H1 (cell line): ENCODE results near the gene CORO1C. TPM values are rescaled to one million over a fixed set of nuclear protein-coding genes. Genes with fewer than 3 reads are reported as not detected.

Experiments used
- CTCF ChIA-PET: fragments of 300-600 bp; sonication (Branson Sonifier 250); formaldehyde crosslinking; loops from one replicate; lab custom pipeline; 2021; ENCODE audit not compliant: partially characterized antibody; lab: Charles Lee
- POLR2A ChIA-PET: fragments of 300-600 bp; sonication (Branson Sonifier 250); formaldehyde crosslinking; loops from one replicate; lab custom pipeline; 2021; ENCODE audit warnings: inconsistent platforms; ENCODE audit not compliant: partially characterized antibody; lab: Charles Lee
- DNase-seq, 2 experiments: peaks; one replicate each; pipeline versions ENCODE4 v3.0.0 to v3.0.0-alpha.2; 2010 to 2022; ENCODE audit warnings: low spot score in 2 of 2, low read depth in 1 of 2, mixed read lengths in 1 of 2
- FAIRE-seq: peaks from 2 replicates; lab custom pipeline; 2011; peaks lifted over from hg19 to GRCh38; lab: Jason Lieb, UNC
- H2AFZ ChIP-seq: 2 replicates; pipeline ENCODE4 v1.8.1; 2012; ENCODE audit warnings: low read length, inconsistent platforms
- H2AK5ac ChIP-seq: 2 replicates; pipeline ENCODE4 v1.6.1; 2013; ENCODE audit warnings: low read depth, low read length
- H2BK120ac ChIP-seq: replicated peaks from 2 replicates; pipeline ENCODE3; 2013; ENCODE audit warnings: low read depth, low read length, inconsistent platforms
- H2BK12ac ChIP-seq: 2 replicates; pipeline ENCODE4 v1.6.1; 2013; ENCODE audit warnings: low read depth, low read length
- H2BK15ac ChIP-seq: 2 replicates; pipeline ENCODE4 v1.6.1; 2013; ENCODE audit warnings: low read length
- H2BK20ac ChIP-seq: 2 replicates; pipeline ENCODE4 v1.6.1; 2013; ENCODE audit warnings: low read length
- H2BK5ac ChIP-seq: 2 replicates; pipeline ENCODE4 v1.6.1; 2013; ENCODE audit warnings: low read depth, low read length
- H3K14ac ChIP-seq: 2 replicates; pipeline ENCODE4 v1.6.1; 2013; ENCODE audit warnings: inconsistent platforms; ENCODE audit not compliant: insufficient read length
- H3K18ac ChIP-seq: 2 replicates; pipeline ENCODE4 v1.6.1; 2013; ENCODE audit warnings: low read length; ENCODE audit errors: extremely low read depth
- H3K23ac ChIP-seq: 2 replicates; pipeline ENCODE4 v1.6.1; 2013; ENCODE audit warnings: inconsistent platforms; ENCODE audit not compliant: insufficient read length
- H3K23me2 ChIP-seq: 2 replicates; pipeline ENCODE4 v1.6.1; 2013; ENCODE audit warnings: low read depth, low read length
- H3K27ac ChIP-seq: 2 replicates; pipeline ENCODE4 v1.6.1; 2011; ENCODE audit warnings: low read depth, low read length, inconsistent platforms
- H3K27me3 ChIP-seq, 4 experiments: replicated peaks in 1 of 4; 1 replicate in 1 of 4; 2 replicates in 3 of 4; pipeline versions ENCODE4 v1.6.1 to v1.8.1; 2011 to 2013; ENCODE audit warnings: low read length in 3 of 4, mild to moderate bottlenecking in 3 of 4, inconsistent platforms in 2 of 4, mixed read lengths in 2 of 4, moderate library complexity in 1 of 4; ENCODE audit not compliant: control insufficient read depth in 3 of 4, insufficient read depth in 3 of 4; ENCODE audit errors: extremely low read depth in 1 of 4
- H3K36me3 ChIP-seq, 4 experiments: 2 replicates each; pipeline versions ENCODE4 v1.6.1 to v1.8.1; 2011 to 2013; ENCODE audit warnings: mild to moderate bottlenecking in 4 of 4, low read length in 3 of 4, moderate library complexity in 2 of 4, control low read depth in 1 of 4, inconsistent platforms in 1 of 4; ENCODE audit not compliant: insufficient read depth in 4 of 4, control insufficient read depth in 2 of 4
- H3K4ac ChIP-seq: replicated peaks from 2 replicates; pipeline ENCODE3; 2013; ENCODE audit warnings: low read length, low read depth, mixed read lengths, inconsistent platforms; ENCODE audit not compliant: insufficient read length
- H3K4me1 ChIP-seq, 4 experiments: replicated peaks in 1 of 4; 1 replicate in 1 of 4; 2 replicates in 3 of 4; pipeline versions ENCODE4 v1.6.1 to v1.8.1; 2011 to 2013; ENCODE audit warnings: low read length in 3 of 4, inconsistent platforms in 2 of 4, mixed read lengths in 1 of 4; ENCODE audit not compliant: insufficient read depth in 4 of 4, control insufficient read depth in 3 of 4
- H3K4me2 ChIP-seq, 2 experiments: 2 replicates each; pipeline versions ENCODE4 v1.6.1 to v1.8.1; 2011 to 2013; ENCODE audit warnings: low read depth in 2 of 2, low read length in 2 of 2, control low read depth in 1 of 2, inconsistent platforms in 1 of 2, mild to moderate bottlenecking in 1 of 2; ENCODE audit not compliant: insufficient read depth in 1 of 2
- H3K4me3 ChIP-seq, 4 experiments: fragments of 200-600, 300-600 bp in 1 of 4; sonication (generic), shearing (Covaris generic), sonication (Bioruptor Twin) in 1 of 4; 2 replicates each; pipeline versions ENCODE4 v1.5.1 to v1.8.1; 2011 to 2016; ENCODE audit warnings: low read length in 4 of 4, low read depth in 3 of 4, control low read depth in 2 of 4, inconsistent platforms in 2 of 4, mild to moderate bottlenecking in 2 of 4, mixed read lengths in 1 of 4, moderate library complexity in 1 of 4; ENCODE audit not compliant: insufficient read depth in 2 of 4; ENCODE audit errors: extremely low read depth in 1 of 4
- H3K56ac ChIP-seq: replicated peaks from 2 replicates; pipeline ENCODE3; 2013; ENCODE audit warnings: low read depth, mild to moderate bottlenecking, mixed read lengths, low read length, inconsistent platforms; ENCODE audit not compliant: insufficient read length
- H3K79me1 ChIP-seq: 2 replicates; pipeline ENCODE4 v1.6.1; 2013; ENCODE audit warnings: low read depth, low read length, control low read depth
- H3K79me2 ChIP-seq, 2 experiments: 2 replicates each; pipeline versions ENCODE4 v1.6.1 to v1.8.1; 2012 to 2013; ENCODE audit warnings: low read length in 2 of 2, mild to moderate bottlenecking in 2 of 2, inconsistent platforms in 1 of 2; ENCODE audit not compliant: insufficient read depth in 2 of 2, control insufficient read depth in 1 of 2
- H3K9ac ChIP-seq, 4 experiments: replicated peaks in 1 of 4; 1 replicate in 1 of 4; 2 replicates in 3 of 4; pipeline versions ENCODE4 v1.6.1 to v1.8.1; 2011 to 2013; ENCODE audit warnings: low read depth in 3 of 4, low read length in 3 of 4, control low read depth in 2 of 4, mild to moderate bottlenecking in 2 of 4, moderate library complexity in 2 of 4, inconsistent platforms in 1 of 4; ENCODE audit errors: extremely low read depth in 1 of 4
- H3K9me3 ChIP-seq, 2 experiments: 2 replicates each; pipeline versions ENCODE4 v1.6.1 to v1.8.1; 2012 to 2013; ENCODE audit warnings: mild to moderate bottlenecking in 2 of 2, moderate library complexity in 2 of 2, control low read depth in 1 of 2, inconsistent platforms in 1 of 2, low read depth in 1 of 2, low read length in 1 of 2, mixed read lengths in 1 of 2; ENCODE audit not compliant: insufficient read depth in 2 of 2
- H4K20me1 ChIP-seq, 2 experiments: replicated peaks in 1 of 2; 2 replicates each; pipeline versions ENCODE3 to v1.8.1; 2011 to 2013; ENCODE audit warnings: inconsistent platforms in 2 of 2, low read length in 2 of 2, mild to moderate bottlenecking in 1 of 2; ENCODE audit not compliant: insufficient read depth in 2 of 2, control insufficient read depth in 1 of 2
- H4K5ac ChIP-seq: 2 replicates; pipeline ENCODE4 v1.6.1; 2013; ENCODE audit warnings: low read length, low read depth, mixed read lengths, inconsistent platforms; ENCODE audit not compliant: insufficient read length
- H4K8ac ChIP-seq: 2 replicates; pipeline ENCODE4 v1.8.0; 2013; ENCODE audit warnings: mild to moderate bottlenecking, moderate library complexity, low read length, inconsistent platforms; ENCODE audit not compliant: insufficient read depth; ENCODE audit errors: extremely low read depth
- H4K91ac ChIP-seq: replicated peaks from 2 replicates; pipeline ENCODE3; 2013; ENCODE audit warnings: low read length, mixed read lengths, inconsistent platforms; ENCODE audit not compliant: insufficient read length
- POLR2A ChIP-seq, 2 experiments: IDR thresholded peaks; 1 replicate in 1 of 2; 2 replicates in 1 of 2; pipeline ENCODE4 v1.6.1; 2011; ENCODE audit warnings: low read depth in 2 of 2, low read length in 2 of 2, mild to moderate bottlenecking in 2 of 2; ENCODE audit errors: control extremely low read depth in 1 of 2
- YY1 ChIP-seq: IDR thresholded peaks from 2 replicates; pipeline ENCODE4 v1.6.1; 2011; ENCODE audit warnings: low read depth, mild to moderate bottlenecking, low read length
- WGBS, 2 experiments: shearing (Covaris generic) in 1 of 2; methylation state at CpG; one replicate each; pipeline versions ENCODE4 v1.1.6 to v1.1.7; 2013 to 2015; ENCODE audit warnings: low lambda C conversion rate in 2 of 2, mixed read lengths in 2 of 2, inconsistent platforms in 1 of 2, low coverage in 1 of 2, missing lambda C conversion rate in 1 of 2; ENCODE audit not compliant: insufficient replicate concordance in 2 of 2, insufficient coverage in 1 of 2, insufficient read length in 1 of 2; ENCODE audit errors: extremely low coverage in 1 of 2, missing lambda C conversion rate in 1 of 2; 5-methylcytosine and 5-hydroxymethylcytosine counted together
- polyA plus RNA-seq, 7 experiments: library from polyadenylated mRNA; depleted of rRNA in 3 of 7; stranded (reverse) in 5 of 7; unstranded in 2 of 7; fragments of >200 nt in 5 of 7; fragments of 200-250 nt in 2 of 7; gene quantifications; 1 replicate in 5 of 7; 2 replicates in 1 of 7; 4 replicates in 1 of 7; pipeline versions ENCODE4 v1.2.1 to v1.2.3, GENCODE V29; 2011 to 2013; ENCODE audit warnings: missing spikeins in 2 of 7, mixed read lengths in 2 of 7
- total RNA-seq: library from RNA; stranded (reverse); fragmentation: NEBNext Ultra II Directional; extraction: Animal tissue kit (Norgen Biotek cat#: 25700); gene quantifications from 2 replicates; pipeline ENCODE4 v1.2.1, GENCODE V29; 2021

The CORO1C gene
- total and polyA plus RNA-seq, 2 of the 8 experiments (the other 6 are each of a cell fraction or from before 2014, with no cell fraction given), result 72.7 to 120 TPM

DNA sequence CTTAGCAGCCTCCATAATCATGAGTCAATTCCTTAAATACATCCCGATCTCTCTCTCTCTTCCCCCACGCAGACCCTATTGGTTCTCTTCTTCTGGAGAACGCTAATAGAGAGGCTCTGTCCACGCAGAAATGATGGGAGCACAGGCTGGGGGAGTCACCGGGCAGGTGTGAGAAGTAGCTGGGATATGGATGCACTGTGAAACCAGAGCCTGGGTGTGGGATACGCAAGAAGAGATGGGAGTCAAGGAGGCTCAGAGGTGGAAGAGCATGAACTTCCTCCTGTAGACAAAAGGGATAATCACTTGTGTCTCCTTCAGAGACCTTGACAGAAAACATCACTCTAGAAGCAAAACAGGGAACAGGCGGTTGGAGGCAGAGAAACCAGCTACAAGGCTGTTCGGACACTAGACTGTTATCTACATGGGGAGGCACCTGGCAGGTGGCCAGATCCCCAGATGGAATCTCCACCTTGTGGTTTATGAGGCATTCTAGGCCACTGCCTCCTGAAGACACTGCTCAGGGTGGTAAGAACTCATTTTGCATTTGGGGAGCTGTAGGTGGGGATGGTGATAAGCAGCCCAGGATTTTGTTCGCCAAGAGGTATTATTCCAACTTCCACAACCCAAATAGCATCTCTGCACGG, 90.4 kb downstream of the CORO1C start:
- Histone ChIP-seq H3K56ac (no peak overlapping the region), H3K9me3 (no peaks in the 10 kb centered on the region), H2BK12ac (no peak overlapping the region), H3K79me2 (no peaks in the 10 kb centered on the region), H3K79me1 (no peaks in the 10 kb centered on the region), H2BK5ac (no peak overlapping the region), H3K14ac (no peak overlapping the region), H3K4me1 (peaks cover 14 to 26% (median 18%) of the 10 kb centered on the region in 4 experiments), H4K91ac (no peak overlapping the region), H4K20me1 (no peaks in the 10 kb centered on the region), H3K4me2 (no peak overlapping the region), H2BK120ac (no peak overlapping the region), H3K36me3 (peaks cover 0 to 4% (median 0%) of the 10 kb centered on the region in 4 experiments; a peak in 2 of 8 replicates), H3K4ac (no peak overlapping the region), H3K23ac (no peak overlapping the region), H3K9ac (no peak overlapping the region), H3K23me2 (no peaks in the 10 kb centered on the region), H2AK5ac (no peak overlapping the region), H2BK20ac (no peak overlapping the region), H3K27ac (no peak overlapping the region), H2BK15ac (no peak overlapping the region), H4K5ac (no peak overlapping the region), H3K18ac (no peak overlapping the region), H3K27me3 (no peaks in the 10 kb centered on the region), H4K8ac (no peak overlapping the region; the same call in 1 of the 2 replicates), H2AFZ (no peak overlapping the region), H3K4me3 (no peak overlapping the region)
- ChIA-PET POLR2A (interaction anchor here (0.8 to 1.8 kb wide), 5 partner anchors 11 to 51 kb away, joined by 3 to 6 read pairs (median 3); no protein-coding TSS in a partner anchor), CTCF (interaction anchor here (0.7 to 10.0 kb wide), 5 partner anchors 13 to 128 kb away, joined by 3 to 90 read pairs (median 4); no protein-coding TSS in a partner anchor)
- TF ChIP-seq YY1 (no peak), POLR2A (IDR thresholded peaks at IDR 0.05; ENCODE audit: control extremely low read depth in 1 of 2, low read depth in 2 of 2, low read length in 2 of 2) (peak in 1 of 2 experiments; percentile 52; a peak in 1 of 3 replicates)
- 91% methylated on average over 10 of the region's 10 CpGs; no CpG with 5 or more reads in 1 of the 2 experiments for WGBS, 2 experiments
- no peak for DNase-seq
- no peak for FAIRE-seq
